ENCODE data around the gene FCRL6. TPM values are rescaled to one million over a fixed set of nuclear protein-coding genes. Genes with fewer than 3 reads are reported as not detected.
A peak's percentile ranks its signal among the peaks of the same experiment; 100 is the strongest.

The FCRL6 gene, protein sequence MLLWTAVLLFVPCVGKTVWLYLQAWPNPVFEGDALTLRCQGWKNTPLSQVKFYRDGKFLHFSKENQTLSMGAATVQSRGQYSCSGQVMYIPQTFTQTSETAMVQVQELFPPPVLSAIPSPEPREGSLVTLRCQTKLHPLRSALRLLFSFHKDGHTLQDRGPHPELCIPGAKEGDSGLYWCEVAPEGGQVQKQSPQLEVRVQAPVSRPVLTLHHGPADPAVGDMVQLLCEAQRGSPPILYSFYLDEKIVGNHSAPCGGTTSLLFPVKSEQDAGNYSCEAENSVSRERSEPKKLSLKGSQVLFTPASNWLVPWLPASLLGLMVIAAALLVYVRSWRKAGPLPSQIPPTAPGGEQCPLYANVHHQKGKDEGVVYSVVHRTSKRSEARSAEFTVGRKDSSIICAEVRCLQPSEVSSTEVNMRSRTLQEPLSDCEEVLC
- total RNA-seq (1 to 10 TPM; 1.5 to 1.8 TPM), polyA plus RNA-seq (129 TPM)

DNA sequence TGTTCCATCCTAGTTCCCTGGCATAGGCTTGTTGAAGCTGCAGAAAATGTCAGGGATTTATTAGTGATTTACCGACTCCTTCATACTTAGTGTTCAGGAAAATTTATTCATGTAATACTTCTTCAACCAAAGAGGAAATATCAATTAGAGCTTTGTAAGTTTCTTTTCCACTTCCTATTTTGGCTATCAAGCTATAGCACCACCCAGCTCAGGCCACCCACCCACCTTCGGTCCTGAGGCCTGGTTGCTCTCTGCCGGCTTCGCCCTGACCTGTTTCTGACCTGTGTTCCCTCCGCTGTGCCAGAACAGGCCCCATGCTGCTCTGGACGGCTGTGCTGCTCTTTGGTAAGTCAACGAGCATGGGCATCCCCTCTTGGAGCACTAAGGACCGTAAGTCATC is at the start of gene FCRL6:
Gene FCRL6, plus strand, starts transcription at position 250 of the 400 bp plus-strand sequence. Its CDS starts 65 bp downstream, at position 315.
- Histone ChIP-seq H3K4me1 (ENCODE audit: insufficient read depth, low read length) (peaks cover 46% of the 10 kb centered on the region), H3K4me3 (ENCODE audit: low read length) (peak within 1 kb of the TSS; percentile 50), H3K27me3 (ENCODE audit: insufficient read depth, low read length, poor library complexity, severe bottlenecking) (no peaks in the 10 kb centered on the region), H3K9me3 (ENCODE audit: low read length) (no peaks in the 10 kb centered on the region), H3K36me3 (ENCODE audit: insufficient read depth, low read length) (no peaks in the 10 kb centered on the region), H3K27ac (ENCODE audit: low read depth, low read length) (no peak within 1 kb of the TSS)
- CTCF ChIA-PET, result interaction anchor here (1.3 to 12.6 kb wide), 3 partner anchors 10 to 89 kb away, joined by 4 to 316 read pairs (median 8); no protein-coding TSS in a partner anchor
- Mint-ChIP-seq H3K36me3 (peaks cover 6 to 15% (median 12%) of the 10 kb centered on the region in 3 donors), H3K4me1 (peaks cover 82 to 87% (median 84%) of the 10 kb centered on the region in 3 donors), H3K4me3 (peak within 1 kb of the TSS; percentile 80 to 94 (median 85)), H3K27ac (peak within 1 kb of the TSS; percentile 2 to 98 (median 64)), H3K27me3 (peaks cover 0 to 5% of the 10 kb centered on the region in 2 donors), H3K9me3 (no peaks in the 10 kb centered on the region)
- no peak for DNase-seq
- POLR2A ChIA-PET, result interaction anchor here (1.4 kb wide), 1 partner anchor 15 kb away, joined by 3 read pairs; no protein-coding TSS in a partner anchor

DNA sequence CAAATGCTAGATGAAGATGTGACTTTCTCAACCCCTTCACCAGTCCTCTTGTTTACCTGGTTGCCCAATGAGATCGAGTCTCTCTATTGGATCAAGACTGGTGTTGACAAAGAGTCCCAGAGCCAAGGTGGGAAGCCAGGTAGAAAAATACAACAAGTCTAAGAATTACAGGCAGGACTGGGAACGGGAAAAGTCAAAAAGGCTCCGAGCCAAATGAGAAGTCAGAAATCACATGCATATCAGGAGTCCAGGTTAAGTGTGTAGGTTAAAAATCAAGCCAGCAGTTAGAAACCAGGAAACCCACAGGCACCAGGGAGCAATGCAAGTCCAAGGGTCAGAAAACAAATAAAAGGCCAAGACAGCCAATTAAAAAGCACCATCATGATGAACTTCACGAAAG is 48.8 kb upstream of the FCRL6 start:
- ChIA-PET POLR2A (no interaction called here), CTCF (interaction anchor here (1.4 kb wide), 1 partner anchor 138 kb away, joined by 5 read pairs; no protein-coding TSS in a partner anchor)
- H3K27ac Mint-ChIP-seq, result no peak overlapping the region
- H3K9me3 ChIP-seq (ENCODE audit: low read length), result no peaks in the 10 kb centered on the region
- H3K9me3 Mint-ChIP-seq, result no peaks in the 10 kb centered on the region
- H3K4me1 Mint-ChIP-seq, result no peaks in the 10 kb centered on the region
- no peak overlapping the region for H3K4me3 ChIP-seq (ENCODE audit: low read length)
- H3K36me3 ChIP-seq (ENCODE audit: insufficient read depth, low read length), result no peaks in the 10 kb centered on the region
- H3K4me1 ChIP-seq (ENCODE audit: insufficient read depth, low read length), result no peaks in the 10 kb centered on the region
- H3K27ac ChIP-seq (ENCODE audit: low read depth, low read length), result no peak overlapping the region
- H3K27me3 Mint-ChIP-seq, result peaks cover 9 to 20% of the 10 kb centered on the region in 2 donors
- no peak overlapping the region for H3K4me3 Mint-ChIP-seq
- no peak for DNase-seq
- H3K27me3 ChIP-seq (ENCODE audit: insufficient read depth, low read length, poor library complexity, severe bottlenecking), result no peaks in the 10 kb centered on the region
- H3K36me3 Mint-ChIP-seq, result no peaks in the 10 kb centered on the region

GRCh38 chr1:159755451-159756007 is 46.6 kb upstream of the FCRL6 start:
- Histone ChIP-seq H3K9me3 (ENCODE audit: low read length) (no peaks in the 10 kb centered on the region), H3K27ac (ENCODE audit: low read depth, low read length) (no peak overlapping the region), H3K36me3 (ENCODE audit: insufficient read depth, low read length) (no peaks in the 10 kb centered on the region), H3K4me1 (ENCODE audit: insufficient read depth, low read length) (no peaks in the 10 kb centered on the region), H3K4me3 (ENCODE audit: low read length) (no peak overlapping the region), H3K27me3 (ENCODE audit: insufficient read depth, low read length, poor library complexity, severe bottlenecking) (no peaks in the 10 kb centered on the region)
- no peaks in the 10 kb centered on the region for H3K4me1 Mint-ChIP-seq
- ChIA-PET POLR2A (no interaction called here), CTCF (no interaction called here)
- DNase-seq, result no peak
- H3K4me3 Mint-ChIP-seq, result no peak overlapping the region
- H3K27ac Mint-ChIP-seq, result no peak overlapping the region
- no peaks in the 10 kb centered on the region for H3K36me3 Mint-ChIP-seq
- H3K9me3 Mint-ChIP-seq, result no peaks in the 10 kb centered on the region
- peaks cover 9 to 20% of the 10 kb centered on the region in 2 donors for H3K27me3 Mint-ChIP-seq

- Histone ChIP-seq H3K27me3 (ENCODE audit: insufficient read depth, low read length, poor library complexity, severe bottlenecking) (no peaks in the 10 kb centered on the region), H3K4me1 (ENCODE audit: insufficient read depth, low read length) (no peaks in the 10 kb centered on the region)
- H3K27me3 Mint-ChIP-seq, result peaks cover 13 to 20% of the 10 kb centered on the region in 2 donors
Observed at GRCh38 chr1:159756397-159756796, 45.8 kb upstream of the FCRL6 start.

GRCh38 chr1:159763686-159764085 is 38.5 kb upstream of the FCRL6 start:
- CTCF ChIA-PET, result no interaction called here
- no peaks in the 10 kb centered on the region for H3K4me1 Mint-ChIP-seq

More at GRCh38 chr1:159756397-159756796, 45.8 kb upstream of the FCRL6 start:
- Histone ChIP-seq H3K27ac (ENCODE audit: low read depth, low read length) (no peak overlapping the region), H3K36me3 (ENCODE audit: insufficient read depth, low read length) (no peaks in the 10 kb centered on the region), H3K9me3 (ENCODE audit: low read length) (no peaks in the 10 kb centered on the region), H3K4me3 (ENCODE audit: low read length) (no peak overlapping the region)
- CTCF ChIA-PET, result no interaction called here
- POLR2A ChIA-PET, result no interaction called here
- DNase-seq, result no peak
- Mint-ChIP-seq H3K9me3 (no peaks in the 10 kb centered on the region), H3K36me3 (no peaks in the 10 kb centered on the region), H3K4me3 (no peak overlapping the region), H3K27ac (no peak overlapping the region), H3K4me1 (no peaks in the 10 kb centered on the region)

DNA sequence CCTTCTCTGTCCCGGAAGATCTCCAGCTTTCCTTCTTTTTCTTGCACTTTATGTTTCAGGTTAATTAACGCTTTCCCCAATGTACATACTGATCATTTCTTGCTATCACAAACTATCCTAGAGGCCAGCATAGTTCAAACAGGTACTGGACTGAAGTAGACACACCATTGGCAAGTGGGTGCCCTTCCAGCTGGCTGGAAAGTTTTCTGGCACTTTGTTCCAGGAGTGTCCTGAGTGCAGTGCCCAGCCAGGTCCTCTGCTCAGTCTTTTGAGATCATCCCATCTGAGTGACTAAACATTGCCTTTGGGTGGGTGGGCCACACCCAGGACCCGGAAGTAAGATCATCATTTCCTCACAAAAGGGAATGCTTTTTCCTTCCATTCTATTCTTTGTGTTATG is 36.4 kb upstream of the FCRL6 start:
- no peak overlapping the region for H3K4me3 Mint-ChIP-seq
- peaks cover 20 to 63% of the 10 kb centered on the region in 2 donors for H3K27me3 Mint-ChIP-seq
- H3K27me3 ChIP-seq (ENCODE audit: insufficient read depth, low read length, poor library complexity, severe bottlenecking), result no peaks in the 10 kb centered on the region
- H3K27ac ChIP-seq (ENCODE audit: low read depth, low read length), result no peak overlapping the region
- H3K27ac Mint-ChIP-seq, result no peak overlapping the region
- DNase-seq, result no peak
- H3K36me3 ChIP-seq (ENCODE audit: insufficient read depth, low read length), result no peaks in the 10 kb centered on the region
- H3K9me3 ChIP-seq (ENCODE audit: low read length), result no peaks in the 10 kb centered on the region
- H3K36me3 Mint-ChIP-seq, result no peaks in the 10 kb centered on the region
- H3K4me3 ChIP-seq (ENCODE audit: low read length), result no peak overlapping the region
- ChIA-PET CTCF (no interaction called here), POLR2A (no interaction called here)
- H3K4me1 ChIP-seq (ENCODE audit: insufficient read depth, low read length), result no peaks in the 10 kb centered on the region
- peaks cover 0 to 4% (median 0%) of the 10 kb centered on the region in 5 donors for H3K9me3 Mint-ChIP-seq
- H3K4me1 Mint-ChIP-seq, result no peaks in the 10 kb centered on the region

More at GRCh38 chr1:159763686-159764085, 38.5 kb upstream of the FCRL6 start:
- DNase-seq, result no peak
- no peaks in the 10 kb centered on the region for H3K9me3 ChIP-seq (ENCODE audit: low read length)
- Mint-ChIP-seq H3K9me3 (peaks cover 0 to 4% (median 0%) of the 10 kb centered on the region in 5 donors), H3K27ac (no peak overlapping the region), H3K4me3 (no peak overlapping the region), H3K27me3 (peaks cover 20 to 53% of the 10 kb centered on the region in 2 donors), H3K36me3 (no peaks in the 10 kb centered on the region)
- H3K36me3 ChIP-seq (ENCODE audit: insufficient read depth, low read length), result no peaks in the 10 kb centered on the region
- no peaks in the 10 kb centered on the region for H3K27me3 ChIP-seq (ENCODE audit: insufficient read depth, low read length, poor library complexity, severe bottlenecking)
- no peak overlapping the region for H3K27ac ChIP-seq (ENCODE audit: low read depth, low read length)
- POLR2A ChIA-PET, result interaction anchor here (0.6 kb wide), 1 partner anchor 25 kb away, joined by 6 read pairs; no protein-coding TSS in a partner anchor
- no peak overlapping the region for H3K4me3 ChIP-seq (ENCODE audit: low read length)
- no peaks in the 10 kb centered on the region for H3K4me1 ChIP-seq (ENCODE audit: insufficient read depth, low read length)

DNA sequence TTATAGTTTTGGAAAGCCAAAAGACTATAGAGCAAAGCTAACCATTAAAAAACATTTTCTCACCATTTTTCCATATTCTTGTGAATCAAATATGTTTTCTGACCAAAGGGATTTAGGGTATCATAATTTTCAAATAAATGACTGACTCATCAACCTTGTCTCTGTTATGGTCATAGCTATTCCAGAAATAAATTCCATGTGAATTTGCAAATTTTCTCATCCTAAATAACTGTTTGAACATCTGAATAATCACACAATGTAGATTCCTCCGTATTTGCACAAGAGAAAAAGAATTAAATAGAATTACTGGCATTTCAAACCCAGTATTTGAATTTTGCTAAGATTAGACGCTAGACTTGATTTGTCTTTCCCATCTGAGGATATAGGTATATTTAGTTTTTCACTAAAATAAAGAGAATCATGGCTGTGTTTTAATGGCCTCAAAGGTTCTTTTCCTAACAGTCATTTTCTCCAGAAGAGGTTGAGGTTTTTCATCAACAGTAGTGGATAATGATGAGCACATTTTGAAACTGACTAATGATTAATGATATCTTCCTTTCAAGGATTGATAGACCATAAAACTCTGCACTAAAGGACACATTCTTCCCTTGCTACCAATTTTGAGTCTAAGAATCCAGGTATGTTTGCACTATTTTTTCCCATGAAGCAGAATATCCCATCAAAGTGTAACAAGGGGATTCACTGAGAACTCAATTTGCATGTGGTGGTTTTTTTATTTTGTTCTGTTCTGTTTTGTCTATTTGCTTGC is 30.8 kb upstream of the FCRL6 start:
- no peaks in the 10 kb centered on the region for H3K36me3 Mint-ChIP-seq

More for the DNA sequence above, 30.8 kb upstream of the FCRL6 start:
- no peak for DNase-seq
- Mint-ChIP-seq H3K27ac (no peak overlapping the region), H3K4me3 (no peak overlapping the region), H3K27me3 (peaks cover 4 to 32% of the 10 kb centered on the region in 2 donors), H3K4me1 (no peaks in the 10 kb centered on the region), H3K9me3 (no peaks in the 10 kb centered on the region)
- Histone ChIP-seq H3K4me3 (ENCODE audit: low read length) (no peak overlapping the region), H3K27me3 (ENCODE audit: insufficient read depth, low read length, poor library complexity, severe bottlenecking) (no peaks in the 10 kb centered on the region), H3K36me3 (ENCODE audit: insufficient read depth, low read length) (no peaks in the 10 kb centered on the region), H3K27ac (ENCODE audit: low read depth, low read length) (no peak overlapping the region), H3K9me3 (ENCODE audit: low read length) (no peaks in the 10 kb centered on the region), H3K4me1 (ENCODE audit: insufficient read depth, low read length) (no peaks in the 10 kb centered on the region)
- ChIA-PET CTCF (no interaction called here), POLR2A (no interaction called here)
